KG1 (cell line): ENCODE measurements around the gene MED22.
A peak's percentile ranks its signal among the peaks of the same experiment; 100 is the strongest.

ENCODE experiments used
- DNase-seq: peaks from one replicate; lab custom pipeline; 2025; lab: John Stamatoyannopoulos, UW

MED22 gene

GRCh38 chr9:133375724-133376654, 28.1 kb upstream of the MED22 start, which contains the start of the genes STKLD1 and SURF4:
Gene STKLD1, plus strand, starts transcription at chr9:133376366. Its CDS starts 108 bp downstream, at chr9:133376474.
Gene SURF4, minus strand, starts transcription at chr9:133376060. Its CDS starts 91 bp downstream, at chr9:133375969.
- DNase-seq, result peak; percentile 90

- no peak for DNase-seq
These were observed 27.3 kb upstream of the MED22 start for GRCh38 chr9:133375116-133375723.

- DNase-seq, result no peak
These were observed 26.7 kb upstream of the MED22 start for GRCh38 chr9:133374612-133375115.

- DNase-seq, result no peak
These were observed 24.2 kb upstream of the MED22 start for GRCh38 chr9:133372144-133372543.

GRCh38 chr9:133371261-133371711, 23.4 kb upstream of the MED22 start:
- DNase-seq, result no peak

GRCh38 chr9:133370685-133371084, 22.8 kb upstream of the MED22 start:
- no peak for DNase-seq

- no peak for DNase-seq
These were observed 22.0 kb upstream of the MED22 start for GRCh38 chr9:133369933-133370332.

- no peak for DNase-seq
These were observed 21.5 kb upstream of the MED22 start for GRCh38 chr9:133369422-133369821.

GRCh38 chr9:133368249-133368881, 20.4 kb upstream of the MED22 start:
- no peak for DNase-seq

- DNase-seq, result no peak
These were observed 19.8 kb upstream of the MED22 start for GRCh38 chr9:133367778-133368177.

- no peak for DNase-seq
These were observed 19.3 kb upstream of the MED22 start for GRCh38 chr9:133367221-133367620.

- no peak for DNase-seq
These were observed 18.5 kb upstream of the MED22 start for GRCh38 chr9:133366435-133366834.

- no peak for DNase-seq
These were observed 14.6 kb upstream of the MED22 start for GRCh38 chr9:133362359-133363044.

GRCh38 chr9:133361507-133362092, 13.7 kb upstream of the MED22 start:
- no peak for DNase-seq

- DNase-seq, result no peak
These were observed 12.8 kb upstream of the MED22 start for GRCh38 chr9:133360400-133361393.

- DNase-seq, result no peak
These were observed 11.7 kb upstream of the MED22 start for GRCh38 chr9:133359399-133360175.

GRCh38 chr9:133357656-133358055, 9.7 kb upstream of the MED22 start:
- no peak for DNase-seq

- DNase-seq, result peak; percentile 69
These were observed 8.6 kb upstream of the MED22 start, which contains the start of the genes SURF1 and SURF2 for GRCh38 chr9:133356391-133357091. Gene SURF1, minus strand, starts transcription at chr9:133356487. Its CDS starts 34 bp downstream, at chr9:133356453. Gene SURF2, plus strand, starts transcription at chr9:133356550. Its CDS starts 43 bp downstream, at chr9:133356593.
